ENCODE measurements around the gene FLT3LG. TPM values are rescaled to one million over a fixed set of nuclear protein-coding genes. Genes with fewer than 3 reads are reported as not detected.
A peak's percentile ranks its signal among the peaks of the same experiment; 100 is the strongest.

FLT3LG gene
- total and polyA plus RNA-seq, 2 of the 8 experiments (the other 6 are each of a cell fraction or from before 2014, with no cell fraction given), result 1.6 to 3.2 TPM

MicroRNAs within 50 kb of the gene (microRNA counts, 767-probe panel; counts per million panel counts)
- microRNA hsa-miR-150-5p, result 879 counts per million, percentile 95 among the panel's probes with 10 or more counts

Small RNA genes lying within 50 kb of the gene (microRNA-seq; reads per million reads assigned to microRNA genes)
- 3.7 to 7.1 reads per million in 2 experiments for gene MIR150 (ENCODE audit: borderline microRNAs expressed in 2 of 2, borderline number of aligned reads in 2 of 2, borderline replicate concordance in 1 of 2)

Small RNA genes lying within 50 kb of the gene (small RNA-seq; reads per million reads assigned to genes)
- not detected for gene COX6CP7 (ENCODE audit: insufficient read depth)
- gene MIR150 (ENCODE audit: insufficient read depth), result 76.5 reads per million, percentile 97 among the genes with 10 or more reads in this experiment
- gene SNORD32A (ENCODE audit: insufficient read depth), result not detected
- not detected for gene SNORD33 (ENCODE audit: insufficient read depth)
- gene SNORD34 (ENCODE audit: insufficient read depth), result not detected
- not detected for gene SNORD35A (ENCODE audit: insufficient read depth)
- gene SNORD35B (ENCODE audit: insufficient read depth), result not detected

Other genes with a start within 250 kb of the FLT3LG start
- gene SLC6A16, start 149.0 kb upstream of the FLT3LG start, total RNA-seq (2021; fragmentation: NEBNext Ultra II Directional; extraction: Animal tissue kit (Norgen Biotek cat#: 25700)), result 1.5 and 1.7 TPM in 2 replicates
- gene SLC6A16, start 149.0 kb upstream of the FLT3LG start, polyA plus RNA-seq (2011; rRNA removed), result 0.93 and 1.1 TPM in 2 replicates
- gene CD37, start 138.8 kb upstream of the FLT3LG start, total RNA-seq (2021; fragmentation: NEBNext Ultra II Directional; extraction: Animal tissue kit (Norgen Biotek cat#: 25700)), result not detected in 2 replicates
- gene CD37, start 138.8 kb upstream of the FLT3LG start, polyA plus RNA-seq (2011; rRNA removed), result not detected in 2 replicates
- 146 and 156 TPM in 2 replicates for gene TEAD2, start 111.8 kb upstream of the FLT3LG start, total RNA-seq (2021; fragmentation: NEBNext Ultra II Directional; extraction: Animal tissue kit (Norgen Biotek cat#: 25700))
- 87.6 and 110 TPM in 2 replicates for gene TEAD2, start 111.8 kb upstream of the FLT3LG start, polyA plus RNA-seq (2011; rRNA removed)
- 2.6 and 3.1 TPM in 2 replicates for gene DKKL1, start 110.3 kb upstream of the FLT3LG start, total RNA-seq (2021; fragmentation: NEBNext Ultra II Directional; extraction: Animal tissue kit (Norgen Biotek cat#: 25700))
- gene DKKL1, start 110.3 kb upstream of the FLT3LG start, polyA plus RNA-seq (2011; rRNA removed), result 5.9 and 6.8 TPM in 2 replicates
- gene KASH5, start 86.0 kb upstream of the FLT3LG start, total RNA-seq (2021; fragmentation: NEBNext Ultra II Directional; extraction: Animal tissue kit (Norgen Biotek cat#: 25700)), result 0.19 and 0.57 TPM in 2 replicates
- gene KASH5, start 86.0 kb upstream of the FLT3LG start, polyA plus RNA-seq (2011; rRNA removed), result 0.05 and 0.28 TPM in 2 replicates
- 0.82 TPM in 1 of 2 replicates, not detected in the other for gene PTH2, start 50.8 kb upstream of the FLT3LG start, total RNA-seq (2021; fragmentation: NEBNext Ultra II Directional; extraction: Animal tissue kit (Norgen Biotek cat#: 25700))
- 0.50 TPM in 1 of 2 replicates, not detected in the other for gene PTH2, start 50.8 kb upstream of the FLT3LG start, polyA plus RNA-seq (2011; rRNA removed)
- gene GFY, start 48.8 kb upstream of the FLT3LG start, total RNA-seq (2021; fragmentation: NEBNext Ultra II Directional; extraction: Animal tissue kit (Norgen Biotek cat#: 25700)), result 0.93 and 1.1 TPM in 2 replicates
- gene GFY, start 48.8 kb upstream of the FLT3LG start, polyA plus RNA-seq (2011; rRNA removed), result 0.68 and 1.2 TPM in 2 replicates
- 2.3 and 3.0 TPM in 2 replicates for gene SLC17A7, start 32.7 kb upstream of the FLT3LG start, total RNA-seq (2021; fragmentation: NEBNext Ultra II Directional; extraction: Animal tissue kit (Norgen Biotek cat#: 25700))
- gene SLC17A7, start 32.7 kb upstream of the FLT3LG start, polyA plus RNA-seq (2011; rRNA removed), result 2.7 and 4.7 TPM in 2 replicates
- 146 and 155 TPM in 2 replicates for gene PIH1D1, start 22.4 kb upstream of the FLT3LG start, total RNA-seq (2021; fragmentation: NEBNext Ultra II Directional; extraction: Animal tissue kit (Norgen Biotek cat#: 25700))
- gene PIH1D1, start 22.4 kb upstream of the FLT3LG start, polyA plus RNA-seq (2011; rRNA removed), result 195 and 220 TPM in 2 replicates
- gene ALDH16A1, start 21.0 kb upstream of the FLT3LG start, total RNA-seq (2021; fragmentation: NEBNext Ultra II Directional; extraction: Animal tissue kit (Norgen Biotek cat#: 25700)), result 32.7 and 34.3 TPM in 2 replicates
- 30.5 and 54.8 TPM in 2 replicates for gene ALDH16A1, start 21.0 kb upstream of the FLT3LG start, polyA plus RNA-seq (2011; rRNA removed)
- 3,305 and 3,520 TPM in 2 replicates for gene RPL13A, start 13.4 kb downstream of the FLT3LG start, total RNA-seq (2021; fragmentation: NEBNext Ultra II Directional; extraction: Animal tissue kit (Norgen Biotek cat#: 25700))
- 8,501 and 8,868 TPM in 2 replicates for gene RPL13A, start 13.4 kb downstream of the FLT3LG start, polyA plus RNA-seq (2011; rRNA removed)
- 2,240 and 2,296 TPM in 2 replicates for gene RPS11, start 22.2 kb downstream of the FLT3LG start, total RNA-seq (2021; fragmentation: NEBNext Ultra II Directional; extraction: Animal tissue kit (Norgen Biotek cat#: 25700))
- 4,988 and 6,072 TPM in 2 replicates for gene RPS11, start 22.2 kb downstream of the FLT3LG start, polyA plus RNA-seq (2011; rRNA removed)
- gene FCGRT, start 38.4 kb downstream of the FLT3LG start, total RNA-seq (2021; fragmentation: NEBNext Ultra II Directional; extraction: Animal tissue kit (Norgen Biotek cat#: 25700)), result 43.4 and 46.5 TPM in 2 replicates
- gene FCGRT, start 38.4 kb downstream of the FLT3LG start, polyA plus RNA-seq (2011; rRNA removed), result 41.2 and 66.7 TPM in 2 replicates
- 18.9 and 19.5 TPM in 2 replicates for gene RCN3, start 53.8 kb downstream of the FLT3LG start, total RNA-seq (2021; fragmentation: NEBNext Ultra II Directional; extraction: Animal tissue kit (Norgen Biotek cat#: 25700))
- gene RCN3, start 53.8 kb downstream of the FLT3LG start, polyA plus RNA-seq (2011; rRNA removed), result 5.8 and 9.4 TPM in 2 replicates
- gene NOSIP, start 106.3 kb downstream of the FLT3LG start, total RNA-seq (2021; fragmentation: NEBNext Ultra II Directional; extraction: Animal tissue kit (Norgen Biotek cat#: 25700)), result 85.1 and 93.8 TPM in 2 replicates
- 192 and 254 TPM in 2 replicates for gene NOSIP, start 106.3 kb downstream of the FLT3LG start, polyA plus RNA-seq (2011; rRNA removed)
- 4.1 and 5.7 TPM in 2 replicates for gene PRRG2, start 107.1 kb downstream of the FLT3LG start, total RNA-seq (2021; fragmentation: NEBNext Ultra II Directional; extraction: Animal tissue kit (Norgen Biotek cat#: 25700))
- gene PRRG2, start 107.1 kb downstream of the FLT3LG start, polyA plus RNA-seq (2011; rRNA removed), result 5.6 and 6.3 TPM in 2 replicates
- 59.4 and 63.8 TPM in 2 replicates for gene PRR12, start 117.0 kb downstream of the FLT3LG start, total RNA-seq (2021; fragmentation: NEBNext Ultra II Directional; extraction: Animal tissue kit (Norgen Biotek cat#: 25700))
- 2.5 and 4.6 TPM in 2 replicates for gene PRR12, start 117.0 kb downstream of the FLT3LG start, polyA plus RNA-seq (2011; rRNA removed)
- gene RRAS, start 165.9 kb downstream of the FLT3LG start, total RNA-seq (2021; fragmentation: NEBNext Ultra II Directional; extraction: Animal tissue kit (Norgen Biotek cat#: 25700)), result 16.9 and 17.7 TPM in 2 replicates
- gene RRAS, start 165.9 kb downstream of the FLT3LG start, polyA plus RNA-seq (2011; rRNA removed), result 49.1 and 62.9 TPM in 2 replicates
- gene SCAF1, start 168.0 kb downstream of the FLT3LG start, total RNA-seq (2021; fragmentation: NEBNext Ultra II Directional; extraction: Animal tissue kit (Norgen Biotek cat#: 25700)), result 81.7 and 93.3 TPM in 2 replicates
- 9.7 and 21.4 TPM in 2 replicates for gene SCAF1, start 168.0 kb downstream of the FLT3LG start, polyA plus RNA-seq (2011; rRNA removed)
- 114 and 115 TPM in 2 replicates for gene IRF3, start 191.6 kb downstream of the FLT3LG start, total RNA-seq (2021; fragmentation: NEBNext Ultra II Directional; extraction: Animal tissue kit (Norgen Biotek cat#: 25700))
- gene IRF3, start 191.6 kb downstream of the FLT3LG start, polyA plus RNA-seq (2011; rRNA removed), result 103 and 185 TPM in 2 replicates
- 126 and 133 TPM in 2 replicates for gene BCL2L12, start 191.7 kb downstream of the FLT3LG start, total RNA-seq (2021; fragmentation: NEBNext Ultra II Directional; extraction: Animal tissue kit (Norgen Biotek cat#: 25700))
- gene BCL2L12, start 191.7 kb downstream of the FLT3LG start, polyA plus RNA-seq (2011; rRNA removed), result 209 and 280 TPM in 2 replicates
- 561 and 579 TPM in 2 replicates for gene PRMT1, start 203.1 kb downstream of the FLT3LG start, total RNA-seq (2021; fragmentation: NEBNext Ultra II Directional; extraction: Animal tissue kit (Norgen Biotek cat#: 25700))
- 1,215 and 1,548 TPM in 2 replicates for gene PRMT1, start 203.1 kb downstream of the FLT3LG start, polyA plus RNA-seq (2011; rRNA removed)
- gene ADM5, start 215.4 kb downstream of the FLT3LG start, total RNA-seq (2021; fragmentation: NEBNext Ultra II Directional; extraction: Animal tissue kit (Norgen Biotek cat#: 25700)), result 2.6 and 4.3 TPM in 2 replicates
- 2.5 and 5.4 TPM in 2 replicates for gene ADM5, start 215.4 kb downstream of the FLT3LG start, polyA plus RNA-seq (2011; rRNA removed)
- gene CPT1C, start 216.9 kb downstream of the FLT3LG start, total RNA-seq (2021; fragmentation: NEBNext Ultra II Directional; extraction: Animal tissue kit (Norgen Biotek cat#: 25700)), result 91.8 and 98.3 TPM in 2 replicates
- 79.6 and 122 TPM in 2 replicates for gene CPT1C, start 216.9 kb downstream of the FLT3LG start, polyA plus RNA-seq (2011; rRNA removed)

All from H1 (cell line).